Measurements from ENCODE around the gene COL17A1. TPM values are rescaled to one million over a fixed set of nuclear protein-coding genes. Genes with fewer than 3 reads are reported as not detected.

Gene COL17A1
- total RNA-seq, 2 donors from 2014 or later = 19.1 to 47.6 TPM

- DNase-seq (ENCODE audit: low spot score) = no peak
Measured at GRCh38 chr10:104072786-104073185, 12.9 kb downstream of the COL17A1 start.

GRCh38 chr10:104069613-104070012 lies 16.1 kb downstream of the COL17A1 start:
- Histone ChIP-seq H3K9me3 (no peaks in the 10 kb centered on the region), H3K27me3 (replicated peaks; ENCODE audit: insufficient read depth) (no peaks in the 10 kb centered on the region), H3K4me1 (replicated peaks) (no peaks in the 10 kb centered on the region), H3K4me3 (no peak overlapping the region), H3K36me3 (no peaks in the 10 kb centered on the region), H3K27ac (no peak overlapping the region)
- intact Hi-C loops (cut with DNase I) = no loop called here
- 62% methylated on average over 6 of the region's 6 CpGs for WGBS
- no peak for DNase-seq (ENCODE audit: low spot score)
- no peak for TF ChIP-seq POLR2A (IDR thresholded peaks at IDR 0.05)
- TF ChIP-seq CTCF (IDR thresholded peaks at IDR 0.05) = no peak
- TF ChIP-seq POLR2AphosphoS5 (IDR thresholded peaks at IDR 0.05) = no peak

More at GRCh38 chr10:104072786-104073185, 12.9 kb downstream of the COL17A1 start:
- no peak overlapping the region for H3K4me3 ChIP-seq
- TF ChIP-seq CTCF (IDR thresholded peaks at IDR 0.05) (no peak), POLR2AphosphoS5 (IDR thresholded peaks at IDR 0.05) (no peak), POLR2A (IDR thresholded peaks at IDR 0.05) (no peak)
- 66% methylated on average over 5 of the region's 5 CpGs for WGBS
- no peaks in the 10 kb centered on the region for H3K4me1 ChIP-seq (replicated peaks)
- no peak overlapping the region for H3K27ac ChIP-seq
- H3K27me3 ChIP-seq (replicated peaks; ENCODE audit: insufficient read depth) = no peaks in the 10 kb centered on the region
- H3K9me3 ChIP-seq = no peaks in the 10 kb centered on the region
- intact Hi-C loops (cut with DNase I) = no loop called here
- no peaks in the 10 kb centered on the region for H3K36me3 ChIP-seq

GRCh38 chr10:104067525-104067924 lies 18.2 kb downstream of the COL17A1 start:
- 64% methylated on average over 12 of the region's 12 CpGs for WGBS
- H3K27me3 ChIP-seq (replicated peaks; ENCODE audit: insufficient read depth) = no peaks in the 10 kb centered on the region
- intact Hi-C loops (cut with DNase I) = no loop called here
- H3K27ac ChIP-seq = no peak overlapping the region
- no peaks in the 10 kb centered on the region for H3K36me3 ChIP-seq
- H3K9me3 ChIP-seq = no peaks in the 10 kb centered on the region
- no peak overlapping the region for H3K4me3 ChIP-seq
- no peak for DNase-seq (ENCODE audit: low spot score)
- no peaks in the 10 kb centered on the region for H3K4me1 ChIP-seq (replicated peaks)
- no peak for TF ChIP-seq POLR2AphosphoS5 (IDR thresholded peaks at IDR 0.05)
- TF ChIP-seq CTCF (IDR thresholded peaks at IDR 0.05) = no peak

GRCh38 chr10:104066945-104067344 lies 18.7 kb downstream of the COL17A1 start:
- DNase-seq (ENCODE audit: low spot score) = no peak
- WGBS = 83% methylated on average over 7 of the region's 7 CpGs
- no peaks in the 10 kb centered on the region for H3K9me3 ChIP-seq
- TF ChIP-seq POLR2AphosphoS5 (IDR thresholded peaks at IDR 0.05) (no peak), CTCF (IDR thresholded peaks at IDR 0.05) (no peak), POLR2A (IDR thresholded peaks at IDR 0.05) (no peak)
- H3K4me3 ChIP-seq = no peak overlapping the region
- no peaks in the 10 kb centered on the region for H3K4me1 ChIP-seq (replicated peaks)
- no peaks in the 10 kb centered on the region for H3K27me3 ChIP-seq (replicated peaks; ENCODE audit: insufficient read depth)
- no peaks in the 10 kb centered on the region for H3K36me3 ChIP-seq
- intact Hi-C loops (cut with DNase I) = no loop called here
- H3K27ac ChIP-seq = no peak overlapping the region

GRCh38 chr10:104065748-104066147 lies 19.9 kb downstream of the COL17A1 start:
- Histone ChIP-seq H3K36me3 (no peaks in the 10 kb centered on the region), H3K27ac (no peak overlapping the region), H3K4me1 (replicated peaks) (no peaks in the 10 kb centered on the region), H3K4me3 (no peak overlapping the region), H3K27me3 (replicated peaks; ENCODE audit: insufficient read depth) (no peaks in the 10 kb centered on the region), H3K9me3 (no peaks in the 10 kb centered on the region)
- intact Hi-C loops (cut with DNase I) = no loop called here
- DNase-seq (ENCODE audit: low spot score) = no peak
- WGBS = 94% methylated on average over 1 of the region's 1 CpG
- TF ChIP-seq CTCF (IDR thresholded peaks at IDR 0.05) (no peak), POLR2AphosphoS5 (IDR thresholded peaks at IDR 0.05) (no peak), POLR2A (IDR thresholded peaks at IDR 0.05) (no peak)
